Stomach smooth muscle (tissue), 2 donors: ENCODE results near the gene RPL15.
"Not testable (repeated sequence)": the region's sequence is repeated elsewhere in the genome, so short reads cannot be mapped to it uniquely, and the experiment has no call there.

Experiments
- H3K27ac ChIP-seq: one replicate; pipeline ENCODE4 v1.7.0; 2013; ENCODE audit warnings: mild to moderate bottlenecking, low read length, inconsistent platforms
- H3K27me3 ChIP-seq, 2 donors: one replicate each; pipeline ENCODE4 v1.7.0; 2013; ENCODE audit warnings: low read length in 2 of 2; ENCODE audit not compliant: insufficient read depth in 2 of 2, control insufficient read depth in 1 of 2
- H3K36me3 ChIP-seq, 2 donors: one replicate each; pipeline ENCODE4 v1.7.0; 2013; ENCODE audit warnings: low read length in 2 of 2; ENCODE audit not compliant: control insufficient read depth in 2 of 2, insufficient read depth in 2 of 2
- H3K4me1 ChIP-seq: one replicate; pipeline ENCODE4 v1.7.0; 2013; ENCODE audit warnings: low read length; ENCODE audit not compliant: control insufficient read depth, insufficient read depth
- H3K4me3 ChIP-seq, 2 donors: one replicate each; pipeline ENCODE4 v1.7.0; 2013; ENCODE audit warnings: low read length in 2 of 2
- H3K9ac ChIP-seq, 2 donors: one replicate each; pipeline ENCODE4 v1.7.0; 2013; ENCODE audit warnings: low read length in 2 of 2, mild to moderate bottlenecking in 1 of 2
- H3K9me3 ChIP-seq, 2 donors: one replicate each; pipeline ENCODE4 v1.7.0; 2013; ENCODE audit warnings: low read length in 2 of 2; ENCODE audit not compliant: control insufficient read depth in 2 of 2
- donor health status: healthy.
- donor health status: Pancreatic carcinoma.

The RPL15 gene

DNA sequence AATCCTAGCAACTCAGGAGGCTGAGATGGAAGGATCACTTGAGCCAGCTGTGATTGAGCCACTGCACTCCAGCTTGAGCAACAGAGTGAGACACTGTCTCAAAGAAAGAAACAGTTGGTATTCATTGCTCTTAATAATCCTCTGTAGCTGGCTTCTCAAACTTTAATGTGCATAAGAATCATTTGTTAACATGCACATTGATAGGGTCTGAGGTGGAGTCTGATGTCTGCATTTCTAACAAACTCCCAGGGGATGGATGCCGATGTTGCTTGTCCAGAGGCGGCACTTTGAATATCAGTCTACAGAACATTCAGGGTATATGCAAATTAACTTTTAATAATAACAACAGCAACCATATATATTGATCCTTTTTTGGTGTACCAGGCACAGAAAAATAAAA lies 40.0 kb upstream of the RPL15 start:
- H3K4me1 ChIP-seq = peaks cover 9% of the 10 kb centered on the region
- no peaks in the 10 kb centered on the region for H3K36me3 ChIP-seq
- H3K27ac ChIP-seq = no peak overlapping the region
- H3K9me3 ChIP-seq = no peaks in the 10 kb centered on the region
- H3K4me3 ChIP-seq = no peak overlapping the region
- no peaks in the 10 kb centered on the region for H3K27me3 ChIP-seq
- no peak overlapping the region for H3K9ac ChIP-seq

DNA sequence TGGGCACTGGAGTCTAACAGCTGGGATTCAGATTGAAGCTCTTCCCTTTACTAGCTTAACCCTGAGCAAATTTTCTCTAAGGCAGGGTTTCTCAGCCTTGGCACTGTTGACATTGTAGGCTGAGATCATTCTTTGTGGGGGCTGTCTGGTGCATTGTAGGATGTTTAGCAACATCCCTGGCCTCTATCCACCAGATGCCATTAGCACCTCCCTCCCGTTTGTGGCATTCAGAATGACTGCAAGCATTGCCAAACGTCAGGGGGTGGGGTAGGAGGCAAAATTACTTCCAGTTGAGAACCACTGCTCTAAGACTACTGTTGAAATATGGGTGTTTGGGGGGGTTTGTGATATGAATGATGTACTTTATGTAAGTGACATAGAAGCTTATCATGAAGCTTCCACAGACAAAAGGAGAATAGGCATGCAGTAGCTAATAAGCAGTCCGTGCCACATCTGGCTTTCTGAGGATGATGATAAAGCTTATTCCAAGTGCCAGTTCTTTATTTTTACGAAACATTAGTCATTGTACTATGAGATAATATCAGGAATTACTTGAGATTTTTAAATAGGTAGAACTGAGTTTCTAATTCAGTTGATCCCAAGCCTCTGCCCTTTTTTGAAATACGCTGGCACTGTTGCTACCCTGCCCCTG lies 39.5 kb upstream of the RPL15 start:
- Histone ChIP-seq H3K36me3 (no peaks in the 10 kb centered on the region), H3K27me3 (no peaks in the 10 kb centered on the region), H3K4me3 (no peak overlapping the region), H3K9ac (no peak overlapping the region), H3K27ac (no peak overlapping the region), H3K9me3 (no peaks in the 10 kb centered on the region), H3K4me1 (peaks cover 9% of the 10 kb centered on the region)

DNA sequence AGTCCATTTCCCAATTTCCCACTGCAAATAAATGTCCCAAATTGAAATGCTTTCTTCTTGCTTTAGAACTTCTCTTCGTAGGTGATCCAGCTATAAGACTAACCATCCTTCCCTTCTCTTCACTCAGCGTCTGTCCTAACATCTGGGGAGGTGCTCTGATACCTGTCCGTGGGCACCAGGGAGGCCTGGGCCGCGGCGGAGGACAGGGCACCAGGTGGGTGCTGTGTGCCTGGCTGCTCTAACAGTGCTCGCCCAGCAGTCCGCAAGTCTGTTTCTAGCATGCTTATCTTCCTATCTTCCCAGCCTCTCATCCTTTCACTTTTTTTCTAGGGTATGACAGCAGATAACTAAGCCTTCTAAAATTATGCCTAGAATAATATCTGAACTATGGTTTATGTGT lies 37.4 kb upstream of the RPL15 start:
- Histone ChIP-seq H3K9ac (no peak overlapping the region), H3K36me3 (no peaks in the 10 kb centered on the region), H3K4me1 (peaks cover 4% of the 10 kb centered on the region), H3K27ac (no peak overlapping the region), H3K4me3 (no peak overlapping the region), H3K27me3 (no peaks in the 10 kb centered on the region), H3K9me3 (no peaks in the 10 kb centered on the region)

DNA sequence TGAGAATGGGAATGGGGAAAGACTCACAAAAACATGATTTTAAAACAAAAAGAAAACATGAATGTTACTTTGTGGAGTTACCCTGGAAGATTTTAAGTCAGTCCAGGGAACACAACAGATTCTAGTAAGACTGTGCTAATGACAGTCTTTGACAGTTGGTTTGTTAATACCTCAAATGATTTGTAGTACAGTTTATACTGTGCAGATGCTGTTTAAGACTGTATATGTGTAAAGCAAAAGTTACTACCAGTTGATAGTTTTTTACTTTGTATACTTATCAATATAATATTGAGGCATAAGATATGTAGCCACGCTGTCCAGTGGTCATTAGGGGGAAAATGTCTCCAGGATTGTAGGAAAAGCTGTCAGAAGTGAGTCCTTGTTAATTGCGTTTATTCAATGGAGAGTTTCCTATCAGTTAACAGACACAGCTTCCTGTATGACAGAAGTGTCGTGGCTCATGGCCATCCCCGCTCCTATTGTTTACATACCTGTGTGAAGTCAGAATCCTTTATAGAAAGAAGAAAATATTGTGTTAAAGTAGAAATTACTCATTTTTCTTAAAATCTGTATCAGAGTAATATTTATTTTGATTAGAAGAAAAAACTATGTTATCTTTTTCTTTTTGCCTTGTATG lies 36.1 kb upstream of the RPL15 start:
- H3K27me3 ChIP-seq = no peaks in the 10 kb centered on the region
- H3K36me3 ChIP-seq = no peaks in the 10 kb centered on the region
- H3K4me3 ChIP-seq = no peak overlapping the region
- H3K9ac ChIP-seq = no peak overlapping the region
- no peaks in the 10 kb centered on the region for H3K9me3 ChIP-seq
- H3K27ac ChIP-seq = no peak overlapping the region
- peaks cover 3% of the 10 kb centered on the region for H3K4me1 ChIP-seq

DNA sequence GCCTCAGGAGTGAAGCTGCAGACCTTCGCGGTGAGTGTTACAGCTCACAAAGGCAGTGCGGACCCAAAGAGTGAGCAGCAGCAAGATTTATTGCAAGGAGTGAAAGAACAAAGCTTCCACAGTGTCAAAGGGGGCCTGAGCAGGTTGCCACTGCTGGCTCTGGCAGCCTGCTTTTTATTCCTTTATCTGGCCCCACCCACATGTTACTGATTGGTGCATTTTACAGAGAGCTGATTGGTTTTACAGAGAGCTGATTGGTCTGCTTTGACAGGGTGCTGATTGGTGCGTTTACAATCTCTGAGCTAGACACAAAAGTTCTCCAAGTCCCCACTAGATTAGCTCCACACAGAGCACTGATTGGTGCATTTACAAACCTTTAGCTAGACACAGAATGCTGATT lies 34.9 kb upstream of the RPL15 start:
- not testable (repeated sequence) for H3K27ac ChIP-seq, H3K9me3 ChIP-seq, H3K9ac ChIP-seq, H3K4me3 ChIP-seq, H3K27me3 ChIP-seq, H3K36me3 ChIP-seq, H3K4me1 ChIP-seq

DNA sequence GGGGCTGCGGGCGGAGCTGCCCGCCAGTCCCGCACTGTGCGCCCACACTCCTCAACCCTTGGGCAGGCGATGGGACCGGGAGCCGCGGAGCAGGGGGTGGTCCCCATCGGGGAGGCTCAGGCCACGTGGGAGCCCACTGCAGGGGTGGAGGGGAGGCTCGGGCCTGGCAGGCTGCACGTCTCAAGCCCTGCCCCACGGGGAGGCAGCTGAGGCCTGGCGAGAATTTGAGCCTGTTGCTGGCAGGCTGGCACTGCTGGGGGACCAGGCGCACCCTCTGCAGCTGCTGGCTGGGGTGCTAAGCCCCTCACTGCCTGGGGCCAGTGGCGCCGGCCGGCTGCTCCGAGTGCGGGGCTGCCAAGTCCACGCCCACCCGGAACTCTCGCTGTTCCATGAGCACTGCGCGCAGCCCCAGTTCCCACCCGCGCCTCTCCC lies 34.4 kb upstream of the RPL15 start:
- no peaks in the 10 kb centered on the region for H3K27me3 ChIP-seq
- no peak overlapping the region for H3K27ac ChIP-seq
- no peak overlapping the region for H3K4me3 ChIP-seq
- no peaks in the 10 kb centered on the region for H3K36me3 ChIP-seq
- H3K9ac ChIP-seq = no peak overlapping the region
- H3K4me1 ChIP-seq = no peaks in the 10 kb centered on the region
- no peaks in the 10 kb centered on the region for H3K9me3 ChIP-seq

DNA sequence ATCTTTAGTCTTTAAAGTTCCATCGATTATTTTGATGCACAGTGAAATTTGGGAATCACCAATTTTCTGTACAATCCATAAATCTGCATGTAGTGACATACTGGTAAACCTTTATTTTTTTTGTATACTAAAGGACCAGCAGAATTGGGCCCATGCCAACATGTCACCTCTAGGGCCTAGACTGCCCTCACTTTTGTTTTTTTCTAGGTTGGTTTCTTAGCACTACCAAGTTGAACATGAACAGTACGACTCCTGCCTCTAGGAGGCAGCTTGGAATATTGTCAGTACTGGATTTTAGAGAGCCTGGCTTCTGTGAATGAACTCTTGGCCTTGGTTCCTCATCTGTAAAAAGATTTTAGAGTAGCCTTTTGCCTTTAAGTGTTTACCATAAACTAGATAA lies 32.5 kb upstream of the RPL15 start:
- Histone ChIP-seq H3K36me3 (no peaks in the 10 kb centered on the region), H3K9me3 (no peaks in the 10 kb centered on the region), H3K27me3 (no peaks in the 10 kb centered on the region), H3K27ac (no peak overlapping the region), H3K4me1 (no peaks in the 10 kb centered on the region), H3K9ac (no peak overlapping the region), H3K4me3 (no peak overlapping the region)

DNA sequence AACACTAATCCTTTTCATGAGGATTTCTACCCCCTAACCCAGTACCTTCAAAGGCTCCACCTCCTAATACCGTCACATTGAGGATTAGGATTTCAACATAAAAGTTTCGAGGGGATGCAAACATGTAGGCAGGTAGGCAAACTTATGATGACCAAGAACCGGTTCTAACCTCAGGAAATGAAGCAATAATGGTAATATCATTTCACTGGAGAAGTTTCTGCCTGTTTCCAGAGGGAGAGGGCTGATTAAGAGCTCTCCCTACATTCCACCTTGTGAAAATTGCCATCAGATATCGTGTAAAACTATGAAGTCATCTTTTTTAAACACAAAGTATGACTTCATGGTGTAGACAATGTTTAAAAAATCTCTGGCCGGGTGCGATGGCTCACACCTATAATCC lies 31.7 kb upstream of the RPL15 start:
- no peaks in the 10 kb centered on the region for H3K9me3 ChIP-seq
- no peak overlapping the region for H3K4me3 ChIP-seq
- H3K4me1 ChIP-seq = no peaks in the 10 kb centered on the region
- H3K27ac ChIP-seq = no peak overlapping the region
- H3K27me3 ChIP-seq = no peaks in the 10 kb centered on the region
- H3K36me3 ChIP-seq = peaks cover 3% of the 10 kb centered on the region in 2 donors
- no peak overlapping the region for H3K9ac ChIP-seq

DNA sequence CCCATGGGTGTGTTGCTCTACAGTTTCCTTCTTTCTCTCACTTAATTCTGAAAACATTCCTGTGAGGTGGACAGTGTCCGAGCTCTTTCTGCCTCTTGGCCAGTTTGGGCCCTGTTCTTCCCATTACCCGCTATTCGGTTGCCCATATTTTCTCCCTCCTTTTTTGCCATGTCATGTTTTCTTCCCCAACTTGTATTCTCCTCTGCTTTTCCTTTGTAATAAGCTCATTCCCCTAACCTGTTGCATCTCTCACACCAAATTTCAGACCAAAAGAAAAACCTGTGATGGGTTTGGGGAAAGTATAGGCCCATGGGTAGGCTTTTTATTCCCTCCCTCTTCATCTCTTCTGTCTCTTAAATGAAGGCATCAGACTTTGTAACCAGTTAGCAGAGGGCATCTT lies 30.6 kb upstream of the RPL15 start:
- H3K9me3 ChIP-seq = no peaks in the 10 kb centered on the region
- H3K9ac ChIP-seq = no peak overlapping the region
- no peaks in the 10 kb centered on the region for H3K4me1 ChIP-seq

DNA sequence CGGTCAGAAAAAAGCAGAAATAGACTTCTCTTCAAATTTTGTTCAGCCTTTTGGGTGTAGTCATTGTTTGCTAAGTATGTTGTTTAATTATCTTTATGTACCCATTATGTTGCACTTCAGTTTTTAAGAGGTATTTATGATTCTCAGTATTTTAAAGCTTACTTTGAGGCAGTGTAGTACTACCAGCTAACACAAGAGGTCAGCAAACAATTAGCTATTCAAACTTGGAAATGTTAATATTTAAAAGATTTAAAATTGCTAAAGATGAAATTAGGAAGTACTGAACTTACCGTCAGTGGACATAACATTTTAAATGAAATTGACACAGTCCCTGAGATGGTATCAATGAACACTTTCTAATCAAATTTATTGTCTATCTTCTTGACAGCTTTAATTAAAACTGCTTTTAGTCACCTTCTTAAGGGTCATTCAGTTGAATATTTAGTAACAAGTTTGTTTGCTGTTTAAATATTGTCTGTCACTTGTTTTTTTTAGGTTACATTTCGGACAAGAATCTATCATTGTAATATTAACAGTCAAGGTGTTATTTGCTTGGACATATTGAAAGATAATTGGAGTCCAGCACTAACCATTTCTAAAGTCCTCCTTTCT lies 28.2 kb upstream of the RPL15 start:
- H3K9me3 ChIP-seq = no peaks in the 10 kb centered on the region
- H3K4me3 ChIP-seq = no peak overlapping the region
- peaks cover 3 to 9% of the 10 kb centered on the region in 2 donors for H3K36me3 ChIP-seq
- no peak overlapping the region for H3K27ac ChIP-seq
- no peaks in the 10 kb centered on the region for H3K4me1 ChIP-seq
- no peaks in the 10 kb centered on the region for H3K27me3 ChIP-seq
- H3K9ac ChIP-seq = no peak overlapping the region

More for the DNA sequence above, 30.6 kb upstream of the RPL15 start:
- no peaks in the 10 kb centered on the region for H3K27me3 ChIP-seq
- H3K36me3 ChIP-seq = peaks cover 3 to 9% of the 10 kb centered on the region in 2 donors
- no peak overlapping the region for H3K27ac ChIP-seq
- H3K4me3 ChIP-seq = no peak overlapping the region

DNA sequence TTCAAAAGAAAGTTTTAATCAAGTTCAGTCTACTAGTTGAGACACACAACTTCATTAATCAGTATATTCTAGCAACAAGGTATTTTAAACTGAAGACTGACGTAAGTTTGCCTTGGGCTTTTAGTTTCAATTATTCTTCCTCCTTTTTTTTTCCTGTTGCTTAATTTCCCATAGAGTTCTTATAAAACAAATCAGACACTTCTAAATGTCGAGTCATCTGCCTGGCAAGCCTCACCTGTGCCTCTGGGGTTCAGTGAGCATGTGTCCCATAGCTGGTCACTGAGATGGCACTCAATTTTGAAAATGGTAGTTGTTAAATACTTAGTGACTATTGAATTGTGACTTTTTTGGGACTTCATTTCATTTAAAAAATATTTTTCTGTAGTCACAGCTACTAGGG lies 27.5 kb upstream of the RPL15 start:
- Histone ChIP-seq H3K9me3 (no peaks in the 10 kb centered on the region), H3K9ac (peak overlapping the region in 1 of 2 donors; percentile 22), H3K4me3 (no peak overlapping the region), H3K4me1 (no peaks in the 10 kb centered on the region), H3K27me3 (no peaks in the 10 kb centered on the region), H3K27ac (no peak overlapping the region), H3K36me3 (peaks cover 3 to 9% of the 10 kb centered on the region in 2 donors)
